AG08395 (cell line): ENCODE measurements around the gene XIRP1.

Experiments
- DNase-seq: peaks from one replicate; pipeline ENCODE4 v3.0.0; 2012; ENCODE audit warnings: mixed read lengths, low spot score

The XIRP1 gene

DNA sequence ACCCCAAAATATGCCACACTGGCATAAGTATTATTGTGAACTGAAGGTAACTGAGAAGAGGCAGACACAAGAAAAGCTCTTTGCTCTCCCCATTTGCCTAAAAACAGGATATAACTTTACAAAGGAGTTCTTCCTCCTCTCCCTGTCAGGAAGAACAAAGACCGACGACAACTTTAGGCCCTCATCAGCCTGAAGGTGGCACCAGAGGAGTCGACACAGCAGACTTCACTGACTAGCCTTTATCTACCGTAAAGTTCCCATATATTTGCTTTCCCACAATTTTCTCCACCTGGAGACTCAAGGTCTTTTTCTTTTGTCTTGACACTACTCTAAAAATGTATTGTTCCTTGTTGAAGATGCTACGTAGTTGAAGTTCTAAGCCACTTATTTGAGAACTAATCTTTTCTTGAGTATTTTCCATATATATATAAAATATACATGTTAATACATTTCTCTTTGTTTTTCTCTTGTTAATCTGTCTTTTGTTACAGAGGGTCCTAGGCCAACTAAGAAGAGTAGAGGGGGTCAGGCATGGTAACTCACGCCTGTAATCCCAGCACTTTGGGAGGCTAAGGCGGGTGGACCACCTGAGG, 16.2 kb upstream of the XIRP1 start:
- DNase-seq = peak; percentile 74

GRCh38 chr3:39207361-39208186, 15.2 kb upstream of the XIRP1 start:
- DNase-seq = no peak

DNA sequence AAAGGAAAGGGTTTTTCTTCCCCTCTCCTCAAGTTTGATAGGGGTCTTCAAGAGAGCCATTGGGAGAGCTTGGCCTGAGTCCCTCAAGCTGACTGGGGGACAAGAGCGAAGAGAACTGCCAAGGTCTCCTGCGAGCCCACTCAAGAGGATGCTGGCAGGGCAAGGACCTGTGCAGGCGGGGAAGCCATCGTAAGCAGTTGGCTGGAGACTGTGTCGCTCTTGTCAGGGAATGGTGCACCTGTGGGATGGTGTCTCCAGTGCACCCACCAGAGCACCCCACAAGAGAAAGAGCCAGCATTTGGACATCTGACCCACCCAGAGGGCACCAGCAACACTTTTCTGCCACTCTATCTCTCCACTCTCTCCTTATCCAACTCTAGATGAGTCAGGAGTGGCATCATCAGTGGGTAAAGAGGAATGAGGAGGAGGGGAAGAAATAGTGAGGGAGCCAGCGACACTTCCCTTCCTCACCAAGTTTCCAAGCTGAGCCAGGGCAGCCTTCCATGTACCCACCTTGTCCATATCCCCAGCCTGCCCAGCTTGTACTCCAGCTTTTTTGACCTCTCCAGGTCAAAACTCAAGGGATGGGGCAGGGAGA, 13.6 kb upstream of the XIRP1 start:
- DNase-seq = no peak

- DNase-seq = no peak
Observed at GRCh38 chr3:39205131-39205530, 12.7 kb upstream of the XIRP1 start.

DNA sequence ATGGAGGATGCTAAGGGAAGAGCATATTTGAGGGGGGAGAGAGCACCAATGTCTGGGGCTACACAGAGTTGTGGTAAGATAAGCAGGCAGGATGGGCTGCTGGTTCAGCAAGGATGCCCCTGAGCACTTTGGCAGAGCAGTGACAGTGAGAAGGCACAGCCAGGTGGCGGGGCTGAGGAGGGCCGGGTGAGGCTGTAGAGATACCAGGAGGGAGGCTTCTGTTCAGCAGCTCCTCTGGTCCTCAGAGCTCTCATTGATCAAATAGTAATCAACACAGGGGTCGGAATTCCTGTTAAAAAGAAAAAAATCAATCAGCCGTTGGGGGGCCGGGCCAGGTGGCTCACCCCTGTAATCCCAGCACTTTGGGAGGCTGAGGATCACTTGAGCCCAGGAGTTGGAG, 11.5 kb upstream of the XIRP1 start:
- DNase-seq = no peak

DNA sequence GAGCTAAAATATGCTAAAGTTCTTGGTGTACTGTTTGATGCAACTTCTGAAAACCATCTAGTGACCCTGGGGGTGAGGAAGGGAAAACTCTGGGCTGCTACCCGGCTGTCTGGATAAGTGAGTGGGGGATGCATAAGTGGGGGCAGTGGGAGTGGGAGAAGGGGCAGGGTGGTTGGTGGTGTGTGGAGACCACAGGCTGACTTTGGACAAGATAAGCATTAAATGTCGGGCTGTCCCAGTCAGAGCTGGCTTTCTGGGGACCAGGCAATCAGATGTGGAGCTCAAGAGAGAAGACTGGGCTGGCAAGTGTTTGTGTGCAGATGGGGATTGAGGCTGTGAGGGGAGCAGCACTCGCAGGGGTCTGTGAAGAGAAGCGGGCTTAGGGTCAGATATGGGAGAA, 11.0 kb upstream of the XIRP1 start:
- DNase-seq = no peak

GRCh38 chr3:39202094-39202493, 9.7 kb upstream of the XIRP1 start:
- no peak for DNase-seq

- no peak for DNase-seq
Observed at GRCh38 chr3:39196671-39197356, 4.4 kb upstream of the XIRP1 start.

GRCh38 chr3:39196034-39196433, 3.6 kb upstream of the XIRP1 start:
- DNase-seq = no peak

GRCh38 chr3:39193391-39193790, 996 bp upstream of the XIRP1 start:
- peak; percentile 32 for DNase-seq

- DNase-seq = no peak
Observed at GRCh38 chr3:39191773-39192172, 622 bp downstream of the XIRP1 start.

DNA sequence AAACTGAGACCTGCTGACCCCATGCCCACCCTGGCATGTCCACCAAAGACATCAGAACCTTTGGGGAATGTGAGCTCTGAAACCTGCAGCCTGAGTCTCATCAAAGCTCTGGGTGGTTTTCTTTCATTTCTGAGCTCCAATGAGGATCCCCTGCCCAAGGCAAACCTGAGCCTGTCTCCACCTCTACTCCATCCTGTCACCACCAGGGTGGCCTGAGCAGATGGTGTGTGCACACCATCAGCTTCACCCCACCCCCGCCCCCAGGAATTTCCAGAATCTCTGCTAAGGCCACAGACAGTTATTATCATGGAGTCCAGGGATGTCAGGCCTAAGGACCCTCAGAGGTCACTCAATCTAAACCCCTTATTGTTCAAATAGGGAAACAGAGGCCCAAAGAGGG, 1.3 kb downstream of the XIRP1 start:
- DNase-seq = peak; percentile 23

- DNase-seq = no peak
Observed at GRCh38 chr3:39190281-39191025, 1.9 kb downstream of the XIRP1 start.

GRCh38 chr3:39189959-39190269, 2.5 kb downstream of the XIRP1 start:
- peak; percentile 75 for DNase-seq

- no peak for DNase-seq
Observed at GRCh38 chr3:39189150-39189958, 3.0 kb downstream of the XIRP1 start.

DNA sequence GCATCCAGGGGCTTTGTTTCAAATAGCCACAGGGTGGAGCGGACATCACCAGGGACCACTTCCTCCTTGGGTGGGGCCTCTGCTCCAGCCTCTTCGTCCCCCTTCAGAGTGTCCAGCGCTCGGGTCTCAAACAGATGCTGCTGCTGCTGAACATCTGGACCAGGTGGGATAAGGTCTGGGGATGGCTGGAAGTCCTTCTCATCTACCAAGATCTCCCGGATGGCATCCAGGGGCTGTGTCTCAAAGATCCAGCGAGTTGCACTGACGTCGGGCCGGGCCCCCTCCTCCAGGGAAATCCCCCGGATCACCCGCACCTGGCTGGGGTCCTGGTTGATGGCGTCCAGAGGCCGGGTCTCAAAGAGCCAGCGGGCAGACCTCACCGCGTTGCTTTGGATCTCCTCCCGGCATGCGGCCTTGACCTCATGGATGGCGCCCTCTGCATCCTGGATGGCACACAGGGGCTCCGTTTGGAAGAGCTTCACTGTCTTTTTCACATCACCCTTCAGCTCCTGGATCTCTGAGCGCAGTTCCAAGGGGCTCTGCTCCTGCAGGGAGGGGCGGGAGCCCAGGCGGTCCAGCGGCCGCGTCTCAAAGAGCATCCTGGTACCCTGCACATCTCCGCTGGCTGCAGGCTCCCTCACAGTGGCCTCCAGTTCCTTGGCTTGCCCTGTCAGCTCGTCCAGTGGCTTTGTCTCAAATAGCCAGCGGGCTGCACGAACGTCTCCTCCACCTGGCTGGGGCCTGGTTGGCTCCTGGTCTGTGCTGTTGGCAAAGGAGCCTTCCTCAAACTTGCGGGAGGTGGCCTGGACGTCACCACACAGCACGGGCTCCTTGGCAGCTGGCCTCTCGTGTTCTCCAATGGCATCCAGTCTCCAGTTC, 3.9 kb downstream of the XIRP1 start:
- no peak for DNase-seq

DNA sequence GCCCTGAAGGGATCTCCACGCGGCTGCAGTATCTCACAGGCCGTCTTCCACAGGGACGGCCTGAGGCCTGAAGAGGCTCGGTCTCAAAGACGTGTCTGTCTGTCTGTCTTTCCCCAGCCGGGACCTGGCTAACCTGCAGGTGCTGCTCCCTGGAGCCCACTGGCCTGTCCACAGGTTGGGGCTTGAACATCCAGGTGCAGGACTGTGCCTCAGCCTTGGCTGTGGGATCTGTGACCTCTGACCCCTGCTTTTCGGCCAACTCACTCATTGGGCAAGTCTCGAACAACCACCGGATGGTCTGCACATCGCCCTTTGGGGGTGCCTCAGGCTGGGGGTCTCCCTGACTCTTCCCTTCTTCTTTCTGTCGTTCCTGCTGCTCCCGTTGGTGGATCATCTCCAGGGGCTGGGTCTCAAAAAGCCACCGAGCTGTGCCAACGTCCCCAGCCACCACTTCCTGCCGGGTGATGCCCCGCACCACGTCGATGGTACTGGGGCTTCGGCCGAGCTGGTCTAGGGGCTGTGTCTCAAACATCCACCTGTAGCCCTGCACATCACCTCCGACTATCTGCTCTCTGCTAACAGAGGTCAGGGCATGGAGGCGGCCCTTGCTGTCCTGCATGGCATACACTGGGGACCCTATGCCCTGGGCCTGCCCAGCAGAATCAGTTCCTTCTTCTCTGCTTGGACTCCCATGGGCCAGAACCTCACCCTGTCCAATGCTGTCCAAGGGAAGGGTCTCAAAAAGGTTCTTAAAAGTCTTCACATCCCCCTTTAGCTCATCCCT, 4.8 kb downstream of the XIRP1 start:
- no peak for DNase-seq

GRCh38 chr3:39186692-39187151, 5.7 kb downstream of the XIRP1 start:
- no peak for DNase-seq

GRCh38 chr3:39185959-39186691, 6.3 kb downstream of the XIRP1 start:
- DNase-seq = no peak
